HCT116 (cell line): ENCODE results near the gene HSD17B1. TPM values are rescaled to one million over a fixed set of nuclear protein-coding genes. Genes with fewer than 3 reads are reported as not detected.

Experiments
- ATAC-seq: fragments of 200-7000 bp; cut with Tn5 transposase; 2 replicates; pipeline ENCODE4 v1.9.1; 2020; ENCODE audit warnings: mild to moderate bottlenecking, moderate library complexity
- BruUV-seq: library from RNA; stranded (reverse); fragments of 400-500 nt; replicated peaks from 2 replicates; lab custom pipeline; 2021; lab: Mats Ljungman, UMichigan
- CTCF ChIA-PET: fragments of 300-600 bp; sonication (Branson Sonifier 250); formaldehyde crosslinking; loops from one replicate; lab custom pipeline; 2021; ENCODE audit warnings: antibody characterized with exemption; lab: Charles Lee
- POLR2A ChIA-PET: fragments of 300-600, 350-600 bp; sonication (Branson Sonifier 250); formaldehyde crosslinking; loops from one replicate; lab custom pipeline; 2021; ENCODE audit warnings: antibody characterized with exemption; lab: Charles Lee
- RAD21 ChIA-PET, 2 experiments: fragments of 300-600 bp; sonication (Branson Sonifier 250); formaldehyde crosslinking; loops; one replicate each; lab custom pipeline; 2023; ENCODE audit warnings: low total read pairs in 2 of 2; ENCODE audit not compliant: uncharacterized antibody in 2 of 2, unreplicated experiment in 2 of 2, low non-redundant PET in 1 of 2; lab: Charles Lee
- DNase-seq: peaks from one replicate; pipeline ENCODE4 v3.0.0-alpha.2; 2010; ENCODE audit warnings: low read depth, low spot score
- H2AFZ ChIP-seq: fragments of 200-600 bp; shearing (Covaris generic), sonication (generic); 2 replicates; pipeline ENCODE4 v1.6.1; 2017; ENCODE audit warnings: low read depth, mixed run types, mixed read lengths, antibody characterized with exemption, low read length; ENCODE audit not compliant: poor library complexity, severe bottlenecking
- H3K27ac ChIP-seq: 2 replicates; pipeline ENCODE4 v1.5.1; 2012; ENCODE audit warnings: low read depth, low read length
- H3K27me3 ChIP-seq: fragments of 200-600 bp; sonication (generic); 2 replicates; pipeline ENCODE4 v1.6.1; 2016; ENCODE audit warnings: mixed run types, low read length, mixed read lengths; ENCODE audit not compliant: insufficient read depth
- H3K36me3 ChIP-seq, 2 experiments: fragments of 200-500 bp in 1 of 2; fragments of 200-600 bp in 1 of 2; sonication (Bioruptor generic) in 1 of 2; sonication (generic) in 1 of 2; 2 replicates each; pipeline versions ENCODE4 v1.5.1 to v1.6.1; 2014 to 2016; ENCODE audit warnings: low read length in 2 of 2, inconsistent platforms in 1 of 2, mixed read lengths in 1 of 2, mixed run types in 1 of 2; ENCODE audit not compliant: insufficient read depth in 2 of 2, control insufficient read depth in 1 of 2
- H3K4me1 ChIP-seq, 2 experiments: fragments of 200-600 bp in 1 of 2; sonication (generic) in 1 of 2; 2 replicates each; pipeline versions ENCODE4 v1.5.1 to v1.6.1; 2012 to 2017; ENCODE audit warnings: low read length in 2 of 2, inconsistent platforms in 1 of 2, mild to moderate bottlenecking in 1 of 2, mixed read lengths in 1 of 2, mixed run types in 1 of 2, moderate library complexity in 1 of 2; ENCODE audit not compliant: insufficient read depth in 2 of 2, control insufficient read depth in 1 of 2
- H3K4me2 ChIP-seq: fragments of 200-600 bp; sonication (generic); 2 replicates; pipeline ENCODE4 v1.6.1; 2017; ENCODE audit warnings: mixed run types, low read length, mixed read lengths
- H3K4me3 ChIP-seq, 2 experiments: fragments of 200-600 bp in 1 of 2; sonication (generic) in 1 of 2; replicated peaks in 1 of 2; 2 replicates each; pipeline ENCODE4 v1.5.1; 2011 to 2016; ENCODE audit warnings: low read length in 2 of 2, control low read depth in 1 of 2, low read depth in 1 of 2, mild to moderate bottlenecking in 1 of 2, mixed read lengths in 1 of 2, mixed run types in 1 of 2
- H3K79me2 ChIP-seq: fragments of 200-600 bp; sonication (generic); 2 replicates; pipeline ENCODE4 v1.6.1; 2017; ENCODE audit warnings: mild to moderate bottlenecking, mixed run types, low read length, moderate library complexity, mixed read lengths; ENCODE audit not compliant: insufficient read depth
- H3K9ac ChIP-seq: fragments of 200-600 bp; sonication (generic); 2 replicates; pipeline ENCODE4 v1.6.1; 2016; ENCODE audit warnings: low read length, mixed read lengths
- H3K9me2 ChIP-seq: fragments of 200-600 bp; sonication (generic), shearing (Covaris generic); 2 replicates; pipeline ENCODE4 v1.6.1; 2017; ENCODE audit warnings: mixed run types, mild to moderate bottlenecking, moderate library complexity; ENCODE audit not compliant: insufficient read depth
- H3K9me3 ChIP-seq, 2 experiments: fragments of 200-500 bp in 1 of 2; fragments of 200-600 bp in 1 of 2; sonication (Bioruptor generic) in 1 of 2; sonication (generic) in 1 of 2; 2 replicates each; pipeline ENCODE4 v1.6.1; 2014 to 2017; ENCODE audit warnings: low read length in 2 of 2, mixed read lengths in 2 of 2, inconsistent platforms in 1 of 2, low read depth in 1 of 2, mild to moderate bottlenecking in 1 of 2, mixed run types in 1 of 2, moderate library complexity in 1 of 2; ENCODE audit not compliant: control insufficient read depth in 1 of 2, insufficient read depth in 1 of 2
- H4K20me1 ChIP-seq: fragments of 200-600 bp; sonication (generic), shearing (Covaris generic); 2 replicates; pipeline ENCODE4 v1.6.1; 2017; ENCODE audit warnings: mixed run types, mild to moderate bottlenecking, moderate library complexity; ENCODE audit not compliant: insufficient read depth
- CEBPB ChIP-seq: IDR thresholded peaks from 2 replicates; pipeline ENCODE4 v1.6.1; 2012; ENCODE audit warnings: low read depth
- EZH2phosphoT487 ChIP-seq: fragments of 200-600 bp; IDR thresholded peaks from 2 replicates; pipeline ENCODE4 v1.6.1; 2018; ENCODE audit warnings: antibody characterized with exemption, borderline replicate concordance
- FOSL1 ChIP-seq: IDR thresholded peaks from 2 replicates; pipeline ENCODE4 v1.6.1; 2012; ENCODE audit warnings: low read depth
- JUND ChIP-seq: IDR thresholded peaks from 2 replicates; pipeline ENCODE4 v1.6.1; 2012
- RAD21 ChIP-seq: IDR thresholded peaks from 2 replicates; pipeline ENCODE4 v1.6.1; 2012; ENCODE audit warnings: low read depth, mild to moderate bottlenecking
- ZFX ChIP-seq: fragments of 450-650 bp; IDR thresholded peaks from 2 replicates; pipeline ENCODE4 v1.6.1; 2017
- intact Hi-C: fragments of 100-400 bp; cut with micrococcal nuclease; formaldehyde crosslinking; loops from 2 replicates; pipeline ENCODE4 v1.10.0; 2022
- total RNA-seq: library from RNA; stranded (reverse); gene quantifications from one replicate; pipeline ENCODE4 v1.2.1, GENCODE V29; 2021; ENCODE audit not compliant: unreplicated experiment
- TF ChIP-seq, protein P1 (sequence below): IDR thresholded peaks from 2 replicates; pipeline ENCODE4 v1.6.1; 2012; ENCODE audit warnings: low read depth
- TF ChIP-seq, protein P2 (sequence below), 3 experiments: fragments of 200-600 bp in 1 of 3; sonication (generic) in 1 of 3; IDR thresholded peaks in 2 of 3; conservative IDR thresholded peaks in 1 of 3; 2 replicates each; pipeline ENCODE4 v1.5.1; 2012 to 2017; ENCODE audit warnings: low read depth in 2 of 3, low read length in 2 of 3, antibody characterized with exemption in 1 of 3, borderline replicate concordance in 1 of 3, control low read depth in 1 of 3, mild to moderate bottlenecking in 1 of 3, mixed read lengths in 1 of 3, mixed run types in 1 of 3, moderate library complexity in 1 of 3; ENCODE audit not compliant: insufficient read depth in 1 of 3

Gene HSD17B1
- total RNA-seq, 1 experiment from 2014 or later, result 1.4 TPM

DNA sequence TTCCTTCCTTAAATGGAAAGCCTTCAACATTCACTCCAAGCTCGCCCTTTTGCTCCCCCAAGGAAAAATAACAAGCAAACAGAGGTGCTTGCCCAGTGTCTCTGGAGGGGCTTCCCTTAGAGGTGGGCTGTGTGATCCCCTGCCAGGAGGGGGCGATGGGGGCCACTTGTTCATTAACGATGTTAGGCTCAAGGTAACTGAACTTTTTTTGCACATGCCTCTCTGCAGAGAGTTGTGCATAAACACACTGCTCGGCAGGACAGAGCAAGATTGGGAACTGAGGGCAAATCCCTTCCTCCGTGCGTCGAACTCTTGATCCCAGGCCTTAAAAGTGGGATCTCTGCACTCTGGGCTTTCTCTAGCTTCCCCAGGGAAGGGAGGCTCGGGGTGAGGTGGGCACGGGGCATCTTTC is 32.2 kb upstream of the HSD17B1 start:
- ChIA-PET CTCF (interaction anchor here (1.3 to 2.3 kb wide), 2 partner anchors 114 to 199 kb away, joined by 3 to 8 read pairs; no protein-coding TSS in a partner anchor), POLR2A (interaction anchor here (1.1 to 4.6 kb wide), 5 partner anchors 10 to 111 kb away, joined by 3 to 28 read pairs (median 7); partner anchors contain the start of genes CAVIN1 and NAGLU), RAD21 (interaction anchor here (0.6 to 1.1 kb wide), 2 partner anchors 111 to 796 kb away, joined by 3 to 5 read pairs; no protein-coding TSS in a partner anchor)
- Histone ChIP-seq H3K79me2 (no peaks in the 10 kb centered on the region), H3K4me3 (peak overlapping the region in 1 of 2 experiments; percentile 35; a peak in 2 of 4 replicates), H3K27me3 (no peaks in the 10 kb centered on the region), H3K27ac (peak overlapping the region; percentile 93), H3K9me3 (no peaks in the 10 kb centered on the region), H3K9me2 (no peaks in the 10 kb centered on the region), H3K4me2 (peak overlapping the region; percentile 78), H3K4me1 (peaks cover 44 to 70% of the 10 kb centered on the region in 2 experiments), H3K36me3 (peaks cover 3 to 5% of the 10 kb centered on the region in 2 experiments; a peak in 2 of 4 replicates)
- DNase-seq, result no peak
- intact Hi-C loops, result loop anchor here (10.0 kb wide), 1 partner anchor 496 kb away; the partner anchor contains the start of gene NKIRAS2
- TSS peak; percentile 37 for BruUV-seq
- TF ChIP-seq EZH2phosphoT487, result no peak
- no peak; the same call in 1 of the 2 replicates for TF ChIP-seq RAD21
- TF ChIP-seq ZFX, result no peak
- TF ChIP-seq, protein P1, sequence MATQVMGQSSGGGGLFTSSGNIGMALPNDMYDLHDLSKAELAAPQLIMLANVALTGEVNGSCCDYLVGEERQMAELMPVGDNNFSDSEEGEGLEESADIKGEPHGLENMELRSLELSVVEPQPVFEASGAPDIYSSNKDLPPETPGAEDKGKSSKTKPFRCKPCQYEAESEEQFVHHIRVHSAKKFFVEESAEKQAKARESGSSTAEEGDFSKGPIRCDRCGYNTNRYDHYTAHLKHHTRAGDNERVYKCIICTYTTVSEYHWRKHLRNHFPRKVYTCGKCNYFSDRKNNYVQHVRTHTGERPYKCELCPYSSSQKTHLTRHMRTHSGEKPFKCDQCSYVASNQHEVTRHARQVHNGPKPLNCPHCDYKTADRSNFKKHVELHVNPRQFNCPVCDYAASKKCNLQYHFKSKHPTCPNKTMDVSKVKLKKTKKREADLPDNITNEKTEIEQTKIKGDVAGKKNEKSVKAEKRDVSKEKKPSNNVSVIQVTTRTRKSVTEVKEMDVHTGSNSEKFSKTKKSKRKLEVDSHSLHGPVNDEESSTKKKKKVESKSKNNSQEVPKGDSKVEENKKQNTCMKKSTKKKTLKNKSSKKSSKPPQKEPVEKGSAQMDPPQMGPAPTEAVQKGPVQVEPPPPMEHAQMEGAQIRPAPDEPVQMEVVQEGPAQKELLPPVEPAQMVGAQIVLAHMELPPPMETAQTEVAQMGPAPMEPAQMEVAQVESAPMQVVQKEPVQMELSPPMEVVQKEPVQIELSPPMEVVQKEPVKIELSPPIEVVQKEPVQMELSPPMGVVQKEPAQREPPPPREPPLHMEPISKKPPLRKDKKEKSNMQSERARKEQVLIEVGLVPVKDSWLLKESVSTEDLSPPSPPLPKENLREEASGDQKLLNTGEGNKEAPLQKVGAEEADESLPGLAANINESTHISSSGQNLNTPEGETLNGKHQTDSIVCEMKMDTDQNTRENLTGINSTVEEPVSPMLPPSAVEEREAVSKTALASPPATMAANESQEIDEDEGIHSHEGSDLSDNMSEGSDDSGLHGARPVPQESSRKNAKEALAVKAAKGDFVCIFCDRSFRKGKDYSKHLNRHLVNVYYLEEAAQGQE, result no peak
- no peak for TF ChIP-seq FOSL1
- TF ChIP-seq JUND, result no peak
- TF ChIP-seq, protein P2, sequence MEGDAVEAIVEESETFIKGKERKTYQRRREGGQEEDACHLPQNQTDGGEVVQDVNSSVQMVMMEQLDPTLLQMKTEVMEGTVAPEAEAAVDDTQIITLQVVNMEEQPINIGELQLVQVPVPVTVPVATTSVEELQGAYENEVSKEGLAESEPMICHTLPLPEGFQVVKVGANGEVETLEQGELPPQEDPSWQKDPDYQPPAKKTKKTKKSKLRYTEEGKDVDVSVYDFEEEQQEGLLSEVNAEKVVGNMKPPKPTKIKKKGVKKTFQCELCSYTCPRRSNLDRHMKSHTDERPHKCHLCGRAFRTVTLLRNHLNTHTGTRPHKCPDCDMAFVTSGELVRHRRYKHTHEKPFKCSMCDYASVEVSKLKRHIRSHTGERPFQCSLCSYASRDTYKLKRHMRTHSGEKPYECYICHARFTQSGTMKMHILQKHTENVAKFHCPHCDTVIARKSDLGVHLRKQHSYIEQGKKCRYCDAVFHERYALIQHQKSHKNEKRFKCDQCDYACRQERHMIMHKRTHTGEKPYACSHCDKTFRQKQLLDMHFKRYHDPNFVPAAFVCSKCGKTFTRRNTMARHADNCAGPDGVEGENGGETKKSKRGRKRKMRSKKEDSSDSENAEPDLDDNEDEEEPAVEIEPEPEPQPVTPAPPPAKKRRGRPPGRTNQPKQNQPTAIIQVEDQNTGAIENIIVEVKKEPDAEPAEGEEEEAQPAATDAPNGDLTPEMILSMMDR (IDR thresholded peaks at IDR 0.05 in 2 of 3, conservative IDR thresholded peaks at IDR 0.05 in 1 of 3; ENCODE audit: borderline replicate concordance in 1 of 3, insufficient read depth in 1 of 3, low read depth in 2 of 3, low read length in 2 of 3), result peak in 2 of 3 experiments; percentile 49 to 64; a peak in 4 of 6 replicates
- no peak for TF ChIP-seq CEBPB
- TF ChIP-seq, all 23 proteins: peak for 1
- ATAC-seq, result peak; percentile 12
- Histone ChIP-seq H4K20me1 (no peaks in the 10 kb centered on the region), H2AFZ (no peak overlapping the region), H3K9ac (peak overlapping the region; percentile 63)
